ENCODE measurements around the gene TFB1M.
"Not testable (repeated sequence)": the region's sequence is repeated elsewhere in the genome, so short reads cannot be mapped to it uniquely, and the experiment has no call there.

TFB1M gene

DNA sequence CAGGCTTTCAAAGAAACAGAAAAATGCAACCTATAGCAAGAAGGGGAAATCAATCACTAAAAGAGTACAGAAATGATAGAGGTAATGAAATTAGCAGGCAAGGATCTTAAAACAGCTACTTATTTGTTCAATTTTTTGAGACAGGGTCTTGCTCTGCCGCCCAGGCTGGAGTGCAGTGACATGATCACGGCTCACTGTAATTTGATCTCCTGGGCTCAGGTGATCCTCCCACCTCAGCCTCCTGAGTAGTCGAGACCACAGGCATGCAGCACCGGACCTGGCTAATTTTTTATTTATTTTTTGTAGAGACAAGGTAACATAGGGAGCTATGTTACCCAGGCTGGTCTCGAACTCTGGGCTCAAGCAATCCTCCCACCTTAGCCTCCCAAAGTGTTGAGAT is 21.6 kb downstream of the TFB1M start:
- DNase-seq = no peak

DNA sequence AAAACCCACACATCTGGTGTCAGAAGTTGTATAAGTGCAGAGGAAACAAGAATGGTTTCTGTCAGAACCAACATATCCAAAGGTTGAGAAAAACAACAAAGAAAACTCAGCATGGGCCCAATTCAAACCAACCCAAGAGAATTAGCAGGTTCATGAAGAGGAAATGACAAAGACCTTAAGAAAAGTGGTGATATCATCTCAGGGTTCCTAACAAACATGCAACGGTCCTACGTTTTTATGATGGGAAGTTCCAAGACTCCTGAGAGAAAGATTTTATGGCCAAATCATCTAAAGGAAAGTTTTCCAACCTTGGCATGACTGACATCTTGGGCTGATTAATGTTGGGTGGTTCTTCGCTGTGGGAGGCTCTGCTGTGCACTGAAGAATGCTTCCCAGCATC is 23.0 kb downstream of the TFB1M start:
- no peak for DNase-seq

DNA sequence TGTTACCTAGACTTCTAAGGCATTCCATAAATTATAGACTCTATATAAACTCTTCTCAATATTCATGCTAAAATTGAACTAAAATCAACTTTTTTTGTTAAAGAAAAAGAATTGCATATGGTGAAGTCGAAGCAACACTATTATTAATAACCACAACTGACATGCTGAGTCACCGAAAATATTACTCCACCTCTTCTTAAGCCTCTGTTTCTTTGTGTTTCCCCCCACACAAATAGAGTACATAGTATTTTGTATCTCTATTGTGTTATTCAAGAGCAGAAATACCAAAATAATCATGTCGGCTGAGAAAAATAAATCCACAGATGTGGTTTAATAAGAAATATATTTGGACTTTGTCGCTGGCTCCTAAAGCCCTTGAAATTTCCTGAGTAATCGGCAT is 23.8 kb downstream of the TFB1M start:
- DNase-seq = no peak

DNA sequence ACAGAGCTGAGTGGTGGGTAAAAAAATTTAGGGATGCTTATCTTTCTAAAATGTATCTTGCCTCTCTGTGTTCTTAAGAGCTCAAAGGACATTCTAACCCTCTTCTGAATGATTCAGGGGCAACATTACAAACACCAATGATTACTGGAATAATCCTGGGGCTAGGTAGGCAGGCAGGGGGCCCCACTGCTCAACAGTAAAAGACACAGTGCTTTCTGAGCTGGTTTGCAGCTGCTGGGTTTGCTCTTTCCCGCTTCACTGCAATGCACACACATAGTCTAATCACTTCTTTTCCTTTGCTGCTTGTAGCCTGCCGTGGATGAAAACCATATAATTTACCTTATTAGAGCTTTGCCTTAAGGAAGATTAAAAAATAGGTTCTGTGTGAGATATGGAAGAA is 26.5 kb downstream of the TFB1M start:
- DNase-seq = no peak

DNA sequence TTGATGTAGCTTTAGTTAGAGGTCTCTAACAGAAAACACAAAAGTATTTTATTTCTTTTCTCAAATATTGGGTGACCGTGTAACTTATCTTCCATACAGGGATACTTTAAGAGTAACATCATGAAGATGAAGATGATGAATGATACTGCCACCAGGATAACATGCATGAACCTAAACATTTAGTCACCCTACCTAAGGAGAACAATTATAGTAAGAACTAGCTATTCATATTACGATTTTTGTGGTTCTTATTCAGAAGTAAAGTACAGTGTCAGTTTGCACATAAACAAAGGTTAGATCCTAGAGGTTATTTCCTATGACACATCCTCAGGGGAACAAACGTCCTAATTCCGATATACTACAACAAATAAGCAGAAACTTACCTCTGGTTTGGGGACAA is 29.5 kb downstream of the TFB1M start:
- DNase-seq = no peak

DNA sequence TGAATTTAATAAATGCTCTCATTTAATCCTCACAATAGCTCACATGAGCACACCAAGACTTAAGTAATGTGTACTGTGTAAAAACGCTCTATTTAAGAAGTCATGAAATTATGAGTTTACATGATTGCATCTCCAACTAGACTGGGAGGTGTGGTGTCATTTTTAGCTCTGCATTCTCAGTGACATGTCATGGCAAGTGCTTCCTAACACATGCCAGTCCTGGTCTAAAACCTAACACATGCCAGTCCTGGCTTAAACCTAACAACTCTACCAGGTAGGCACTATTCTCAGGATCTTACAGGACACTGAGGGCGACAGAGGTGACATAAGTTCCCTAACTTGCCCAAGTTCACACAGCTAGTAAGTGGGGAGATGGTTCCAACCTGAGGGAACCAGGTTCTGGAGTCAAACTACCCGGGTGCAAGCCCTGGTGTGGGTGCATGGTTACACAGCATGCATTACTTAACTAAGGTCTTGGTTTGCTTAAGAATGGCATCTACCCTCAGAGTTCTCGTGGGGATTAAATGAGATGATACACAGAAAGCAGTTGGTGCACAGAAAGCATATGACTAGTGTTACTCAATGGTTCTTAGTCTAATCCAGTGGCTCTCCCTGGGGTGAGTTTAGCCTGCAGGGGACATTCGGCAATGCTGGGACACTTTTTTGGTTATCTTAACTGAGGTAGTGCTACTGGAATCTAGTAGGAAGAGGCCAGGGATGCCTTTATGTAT is 35.8 kb downstream of the TFB1M start:
- no peak for DNase-seq

DNA sequence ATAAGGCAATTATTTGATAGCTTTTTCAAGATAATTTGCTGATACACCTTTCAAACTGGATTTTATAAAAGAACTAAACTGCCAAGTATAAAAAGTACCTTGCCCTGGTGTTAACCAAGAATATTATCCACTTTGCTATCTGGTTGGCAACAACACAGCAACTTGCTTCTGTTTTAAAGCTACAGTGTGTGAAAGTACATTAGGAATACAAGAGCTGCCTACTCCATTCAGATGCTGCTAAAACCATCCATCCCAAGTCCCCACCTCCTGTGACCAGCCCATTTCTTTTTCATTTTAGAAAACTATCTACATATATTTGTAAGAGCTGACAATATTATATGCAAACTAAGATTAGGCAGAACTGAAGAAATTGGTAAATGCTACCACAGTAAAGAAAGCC is 37.6 kb downstream of the TFB1M start:
- no peak for DNase-seq

DNA sequence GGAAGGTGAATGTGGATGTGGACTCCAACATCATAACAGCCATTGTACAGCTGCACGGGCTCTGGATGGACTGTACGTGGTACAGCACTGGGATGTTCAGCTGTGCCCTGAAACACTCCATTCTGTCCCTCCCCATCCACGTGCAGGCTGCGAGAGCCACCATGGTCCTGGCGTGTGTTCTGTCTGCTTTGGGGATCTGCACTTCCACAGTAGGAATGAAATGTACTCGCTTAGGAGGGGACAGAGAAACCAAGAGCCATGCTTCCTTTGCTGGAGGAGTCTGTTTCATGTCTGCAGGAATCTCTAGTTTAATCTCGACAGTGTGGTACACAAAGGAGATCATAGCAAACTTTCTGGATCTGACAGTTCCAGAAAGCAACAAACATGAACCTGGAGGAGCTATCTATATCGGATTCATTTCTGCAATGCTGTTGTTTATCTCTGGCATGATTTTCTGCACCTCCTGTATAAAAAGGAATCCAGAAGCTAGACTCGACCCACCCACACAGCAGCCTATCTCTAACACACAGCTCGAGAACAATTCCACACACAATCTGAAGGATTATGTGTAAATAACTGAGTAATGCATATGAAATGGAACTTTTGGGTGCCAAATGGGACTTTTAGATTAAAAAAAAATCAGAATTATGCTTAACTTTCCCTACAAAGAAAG is 38.3 kb downstream of the TFB1M start:
- no peak for DNase-seq

DNA sequence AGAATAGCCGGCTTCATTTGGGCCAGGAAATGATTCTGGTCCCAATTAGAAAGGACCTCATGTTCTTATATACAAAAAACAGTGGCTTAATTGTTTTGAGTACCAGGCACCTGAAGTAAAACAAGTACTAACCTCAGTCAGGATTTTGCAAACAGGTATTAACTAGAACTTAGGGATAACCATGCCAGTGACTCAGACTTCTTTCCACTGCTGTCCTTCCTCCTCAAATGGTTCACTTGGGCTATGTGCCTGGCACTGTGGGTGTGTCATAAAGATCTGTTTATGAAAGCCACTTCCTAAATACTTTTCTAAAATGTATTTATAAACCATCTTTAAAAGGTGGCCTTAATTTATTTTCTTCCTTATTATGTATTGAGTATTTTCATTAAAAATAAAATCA is 39.8 kb downstream of the TFB1M start:
- no peak for DNase-seq

DNA sequence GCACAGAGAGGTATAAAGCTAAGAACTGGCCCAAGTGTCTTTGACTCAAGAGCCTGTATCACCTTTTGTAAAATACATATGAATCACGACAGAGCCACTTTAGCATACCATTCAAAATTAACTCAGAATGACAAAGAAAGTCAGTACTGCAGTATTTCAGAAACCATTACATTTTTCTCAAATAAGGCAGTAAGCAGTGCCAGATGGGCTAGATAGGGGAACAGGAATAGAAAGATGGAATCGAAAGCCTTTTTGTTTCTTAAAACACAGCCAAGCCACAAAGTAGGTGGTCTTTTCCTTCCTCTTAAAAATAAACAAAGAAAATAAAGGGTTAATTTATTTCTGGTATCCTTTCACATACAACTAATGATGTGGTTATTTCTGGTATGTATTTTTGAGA is 40.2 kb downstream of the TFB1M start:
- no peak for DNase-seq

DNA sequence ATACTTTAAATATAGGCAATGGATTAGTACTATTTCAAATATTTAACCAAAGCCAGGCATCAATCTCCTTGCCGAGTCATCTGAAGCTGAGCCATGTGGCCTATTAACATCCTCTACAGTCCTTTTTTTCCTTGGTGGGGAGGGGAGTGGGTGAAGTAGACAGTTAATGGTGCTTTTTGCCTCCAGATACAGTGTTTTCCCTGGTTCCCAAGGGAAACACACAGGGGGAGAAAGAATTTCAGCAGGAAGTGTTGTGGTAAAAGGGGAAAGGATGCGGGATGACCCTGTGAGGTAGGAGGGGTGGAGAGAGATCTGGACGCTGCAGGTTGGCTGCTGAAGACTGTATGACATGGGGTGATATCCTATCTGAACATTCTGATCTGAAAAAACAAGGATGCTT is 40.9 kb downstream of the TFB1M start:
- no peak for DNase-seq

DNA sequence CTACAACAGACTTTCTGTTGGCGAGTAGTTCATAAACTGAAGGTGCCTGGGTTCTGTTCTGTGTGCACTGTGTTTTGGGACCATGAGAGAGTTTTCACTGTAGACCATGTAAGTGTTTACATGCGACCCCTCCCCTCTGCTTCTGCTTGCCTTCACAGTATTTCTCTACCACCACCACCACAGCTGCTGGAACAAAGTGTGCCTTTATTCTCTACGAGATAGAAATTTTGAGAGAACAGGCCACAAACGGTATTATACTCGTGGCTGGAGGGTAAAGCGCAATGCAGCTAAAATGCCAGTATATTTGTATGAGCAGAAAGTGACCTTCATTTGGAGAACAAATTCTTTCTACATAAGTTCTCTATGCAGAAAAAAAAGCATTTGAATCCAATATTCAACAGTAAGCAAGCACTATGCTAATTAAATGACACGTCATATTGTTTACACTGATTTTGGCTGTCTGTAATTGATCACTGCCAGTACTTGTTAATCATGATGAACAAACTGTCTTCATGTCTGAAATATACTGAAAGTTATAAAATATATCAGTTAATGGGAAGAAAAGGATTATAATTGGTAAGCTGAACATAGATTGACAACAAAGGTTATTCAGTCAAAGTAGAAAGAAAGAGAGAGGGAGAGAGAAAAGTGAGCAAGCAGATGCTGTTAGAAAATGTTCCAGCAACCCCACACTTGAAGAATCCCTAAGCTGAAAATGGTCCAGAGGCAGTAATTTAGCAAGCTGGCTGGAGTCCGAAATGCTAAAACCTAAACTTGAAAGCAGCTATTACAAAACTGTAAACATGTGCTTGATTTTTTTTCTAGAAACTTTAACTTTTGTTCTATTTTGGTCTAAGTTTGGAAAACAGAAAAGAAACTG is 41.7 kb downstream of the TFB1M start:
- DNase-seq = no peak

DNA sequence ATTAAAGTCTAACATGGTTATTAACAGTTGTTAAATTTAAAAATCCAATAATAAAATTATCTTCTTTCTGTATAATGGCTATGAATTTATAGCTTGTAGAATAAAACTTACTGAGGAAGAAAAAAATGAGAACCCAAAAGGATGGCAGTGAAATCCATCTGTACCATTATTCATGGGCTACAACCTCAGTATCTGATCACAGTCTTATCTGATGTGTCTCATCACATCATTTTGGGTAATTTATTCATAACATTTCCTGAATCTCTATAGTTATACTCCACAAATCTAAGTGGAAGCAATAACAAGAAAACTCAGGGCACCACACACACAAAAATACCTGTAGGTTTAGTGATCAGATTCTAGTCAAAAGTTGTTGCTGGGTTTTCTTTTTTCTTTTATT is 43.1 kb downstream of the TFB1M start:
- no peak for DNase-seq

DNA sequence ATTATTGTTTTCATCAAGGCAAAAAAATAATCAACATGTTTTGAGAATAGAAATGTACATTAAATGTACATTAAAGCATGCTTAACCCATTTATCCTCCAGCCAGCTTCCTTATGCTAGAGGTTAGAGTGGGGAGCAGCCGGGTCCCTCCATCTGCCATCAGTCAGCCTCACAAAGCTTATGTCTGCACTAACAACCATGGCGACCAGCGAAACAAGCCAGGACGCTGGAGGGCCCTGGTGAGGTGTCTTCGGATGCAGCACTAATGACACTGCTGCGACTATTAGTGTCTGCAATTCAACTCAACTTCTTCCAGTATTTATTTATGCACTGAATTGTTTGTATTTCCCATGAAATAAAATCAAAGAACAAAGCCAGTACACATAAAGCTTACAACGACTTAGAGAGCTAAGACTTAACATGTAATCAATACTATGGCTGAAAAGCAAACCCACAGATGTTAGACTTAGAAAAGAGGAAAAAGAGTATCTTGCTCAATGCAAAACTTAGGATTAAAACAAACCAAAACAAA is 43.7 kb downstream of the TFB1M start:
- DNase-seq = no peak

DNA sequence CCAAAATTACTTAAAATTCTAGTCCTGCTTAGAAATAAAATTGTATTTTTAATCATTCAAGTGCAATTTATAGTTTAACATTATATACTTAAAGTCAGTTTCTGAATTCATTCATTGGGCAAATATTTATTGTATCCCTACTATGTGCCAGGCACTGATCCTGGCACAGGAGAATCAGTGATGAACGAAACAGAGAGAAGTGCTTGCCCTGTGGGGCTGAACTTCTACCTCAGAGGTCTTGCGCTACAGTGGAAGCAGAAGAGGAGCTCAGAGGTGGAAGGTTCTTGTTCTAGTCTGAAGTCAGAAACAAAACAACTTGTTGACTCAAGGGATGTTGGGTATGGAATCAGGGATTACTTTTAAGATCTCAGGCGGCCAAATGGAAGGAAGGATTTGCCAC is 44.5 kb downstream of the TFB1M start:
- no peak for DNase-seq

DNA sequence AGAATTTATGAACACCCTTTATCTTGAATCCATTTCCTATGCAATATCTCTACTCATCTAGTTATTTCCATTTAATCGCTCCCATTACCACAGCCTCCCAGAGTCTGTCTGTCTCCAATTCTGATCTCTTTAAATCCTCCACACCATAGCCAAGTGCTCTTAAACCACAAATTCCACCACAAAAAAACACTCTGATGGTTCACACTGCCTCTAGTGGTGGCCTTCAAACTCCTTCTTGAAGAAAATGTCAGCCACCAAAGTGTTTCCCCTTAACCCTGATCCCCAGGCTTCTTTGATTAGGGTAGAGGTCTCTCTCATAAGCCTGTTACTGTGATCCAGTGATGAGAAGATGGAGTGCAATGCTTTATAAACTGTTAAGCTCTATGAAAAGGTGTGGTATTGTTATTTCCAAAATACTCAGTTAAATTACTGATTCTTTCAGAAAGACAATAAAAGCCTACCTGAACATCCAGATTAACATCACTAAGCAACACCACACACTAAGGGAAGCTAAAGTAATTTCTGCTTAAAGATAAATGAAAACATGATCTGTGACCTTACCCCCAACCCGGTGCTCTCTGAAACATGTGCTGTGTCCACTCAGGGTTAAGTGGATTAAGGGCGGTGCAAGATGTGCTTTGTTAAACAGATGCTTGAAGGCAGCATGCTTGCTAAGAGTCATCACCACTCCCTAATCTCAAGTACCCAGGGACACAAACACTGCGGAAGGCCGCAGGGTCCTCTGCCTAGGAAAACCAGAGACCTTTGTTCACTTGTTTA is 46.0 kb downstream of the TFB1M start:
- not testable (repeated sequence) for DNase-seq

DNA sequence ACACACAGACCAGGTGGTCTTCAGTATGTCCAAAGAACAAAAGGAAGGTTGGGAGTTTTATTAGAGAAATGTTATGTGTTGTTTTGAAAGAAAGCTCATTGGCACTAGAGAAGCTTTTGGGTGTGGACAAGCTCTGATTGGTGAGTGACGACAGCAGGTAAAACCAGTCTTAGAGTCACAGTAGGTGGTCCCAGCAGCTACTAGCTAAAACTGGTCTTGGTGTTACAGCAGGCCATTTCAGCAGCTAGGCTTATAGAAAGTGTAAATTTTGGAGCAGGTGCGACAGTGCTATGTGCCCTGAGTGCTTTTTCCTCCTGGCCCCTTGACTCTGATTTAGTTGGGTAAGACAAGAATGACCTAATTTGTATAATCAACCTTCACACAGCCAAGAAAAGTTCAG is 46.9 kb downstream of the TFB1M start:
- no peak for DNase-seq

DNA sequence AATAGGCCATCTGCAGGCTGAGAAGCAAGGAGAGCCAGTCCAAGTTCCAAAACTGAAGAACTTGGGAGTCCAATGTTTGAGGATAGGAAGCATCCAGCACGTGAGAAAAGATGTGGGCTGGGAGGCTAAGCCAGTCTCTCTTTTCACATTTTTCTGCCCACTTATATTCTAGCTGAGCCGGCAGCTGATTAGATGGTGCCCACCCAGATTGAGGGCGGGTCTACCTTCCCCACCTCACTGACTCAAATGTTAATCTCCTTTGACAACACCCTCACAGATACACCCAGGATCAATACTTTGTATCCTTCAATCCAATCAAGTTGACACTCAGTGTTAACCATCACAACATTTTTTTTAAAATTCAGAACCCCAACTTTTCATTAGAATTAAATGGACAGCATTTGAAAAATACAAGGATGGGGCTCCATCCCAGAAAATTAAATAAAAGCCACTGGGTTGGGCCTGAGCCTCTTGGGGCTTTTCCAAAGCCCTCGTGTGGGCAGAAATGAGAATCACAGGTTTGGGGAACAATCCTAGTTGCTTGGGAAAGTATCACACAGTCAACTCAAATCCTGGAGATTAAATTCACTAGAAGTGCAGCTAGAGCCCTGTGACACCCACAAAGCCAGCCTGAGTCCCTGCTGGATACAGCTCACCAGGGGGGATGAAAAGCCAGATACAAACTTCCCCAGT is 48.3 kb downstream of the TFB1M start:
- DNase-seq = no peak

DNA sequence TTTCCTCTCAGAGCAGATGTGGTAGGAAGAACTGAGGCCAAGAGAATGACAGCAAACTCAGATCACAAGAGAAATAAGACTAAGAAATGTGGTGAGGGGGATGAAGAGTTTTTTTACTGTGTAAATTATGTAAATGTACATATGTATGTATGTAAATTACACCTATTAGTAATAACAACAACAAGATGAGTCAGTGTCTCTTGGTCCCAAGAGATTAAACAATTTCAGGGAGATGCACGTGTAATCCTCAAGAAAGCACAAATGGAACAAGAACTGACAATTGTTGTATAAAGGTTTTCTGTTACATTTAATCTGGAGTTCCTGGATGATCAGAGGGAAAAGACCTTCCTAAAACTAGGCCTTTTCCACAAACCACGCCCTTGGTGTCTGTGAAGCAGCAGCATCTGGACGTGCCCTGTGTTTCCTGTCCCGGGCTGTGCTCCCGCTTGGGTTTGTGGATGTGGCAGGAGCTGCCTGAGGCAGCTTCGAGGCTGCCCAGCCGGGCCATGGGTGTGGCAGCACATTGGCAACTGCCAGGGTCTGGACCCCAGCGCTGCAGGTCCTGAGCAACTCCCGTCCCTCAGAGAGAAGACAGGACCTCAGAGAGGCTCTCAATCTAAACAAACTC is 49.5 kb downstream of the TFB1M start:
- DNase-seq = no peak

DNA sequence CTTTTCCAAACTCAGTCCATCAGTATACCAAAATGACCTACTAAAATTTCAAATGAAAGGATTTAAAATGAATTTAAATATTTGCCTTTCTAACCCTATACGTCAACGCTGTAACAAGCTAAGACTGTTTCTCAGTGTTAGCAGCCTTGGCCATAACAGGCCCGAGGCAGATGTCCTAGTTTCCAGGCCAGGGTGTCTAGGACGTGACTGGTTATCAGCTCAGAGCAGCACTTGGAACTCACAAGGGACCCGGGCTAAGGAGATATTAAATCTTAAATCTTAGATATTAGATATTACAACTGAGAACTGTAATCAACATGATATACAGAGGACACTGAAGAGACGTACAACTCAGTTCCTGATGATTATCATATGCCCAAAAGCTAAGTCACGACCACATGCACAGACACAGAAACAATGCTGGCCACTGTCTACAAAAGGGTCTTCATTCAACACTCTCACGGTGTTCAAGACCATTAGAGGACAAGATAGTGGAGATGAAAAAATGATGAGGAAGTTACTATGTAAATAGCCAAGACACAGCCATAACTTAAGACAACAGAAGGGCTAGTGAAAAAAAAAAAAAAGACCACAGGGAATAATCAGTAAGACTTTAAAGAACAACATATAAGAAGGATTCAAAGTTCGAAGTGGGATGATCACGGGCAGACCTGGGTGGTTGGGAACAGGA is 50.8 kb downstream of the TFB1M start, which contains the start of gene CLDN20:
Gene CLDN20 (plus strand): TSS at position 641 of the 691 bp plus-strand sequence. CDS start 11,707 bp downstream, outside the sequence.
- no peak for DNase-seq

DNA sequence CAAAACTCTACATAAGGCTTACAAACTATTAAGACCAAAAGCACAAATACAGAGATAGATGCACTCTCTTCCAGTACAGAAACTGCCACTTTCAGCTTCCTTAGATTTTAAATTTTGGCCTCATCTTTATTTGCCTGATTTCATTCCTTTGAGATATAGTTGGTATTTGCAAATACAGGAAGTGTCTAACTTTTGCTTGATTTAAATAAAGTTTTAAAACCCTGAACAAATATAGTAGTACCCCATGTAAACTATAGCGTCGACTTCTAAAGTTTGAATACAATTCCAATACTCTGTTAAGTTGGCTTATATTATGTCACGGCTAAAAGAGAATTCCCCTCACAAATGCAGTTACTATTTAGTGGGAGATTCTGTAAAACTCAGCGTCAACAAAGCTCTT is 51.6 kb downstream of the TFB1M start:
- DNase-seq = no peak

Data from activated T-cell treated with anti-CD3 and anti-CD28 coated beads for 4 hours (primary cell).